PC-3 (cell line): ENCODE data around the gene CCDC86. TPM values are rescaled to one million over a fixed set of nuclear protein-coding genes. Genes with fewer than 3 reads are reported as not detected.

Experiments used
- ATAC-seq: fragments of 200-7000 bp; cut with Tn5 transposase; 2 replicates; pipeline ENCODE4 v1.9.1; 2020; ENCODE audit warnings: mild to moderate bottlenecking, moderate library complexity
- BruUV-seq: library from RNA; stranded (reverse); fragments of 400-500 nt; replicated peaks from 2 replicates; lab custom pipeline; 2021; lab: Mats Ljungman, UMichigan
- CTCF ChIA-PET: fragments of 300-600 bp; sonication (Branson Sonifier 250); formaldehyde crosslinking; loops from one replicate; lab custom pipeline; 2022; ENCODE audit warnings: antibody characterized with exemption; lab: Charles Lee
- POLR2A ChIA-PET: fragments of 300-600 bp; sonication (Branson Sonifier 250); formaldehyde crosslinking; loops from one replicate; lab custom pipeline; 2022; ENCODE audit warnings: antibody characterized with exemption; ENCODE audit not compliant: unreplicated experiment; lab: Charles Lee
- DNase-seq: peaks from one replicate; pipeline ENCODE4 v3.0.0-alpha.2; 2015
- H2AFZ ChIP-seq: fragments of 300-600 bp; sonication (generic); 2 replicates; pipeline ENCODE4 v1.6.0; 2016; ENCODE audit warnings: antibody characterized with exemption, low read length
- H3F3A ChIP-seq: fragments of 300-600 bp; sonication (generic); one replicate; pipeline ENCODE4 v1.6.0; 2017; ENCODE audit warnings: antibody characterized with exemption, low read length, control low read depth, mild to moderate bottlenecking; ENCODE audit not compliant: unreplicated experiment
- H3K27ac ChIP-seq: fragments of 300-600 bp; sonication (generic); 2 replicates; pipeline ENCODE4 v1.5.1; 2016; ENCODE audit warnings: mild to moderate bottlenecking, low read length
- H3K27me3 ChIP-seq: fragments of 300-600 bp; sonication (generic); 2 replicates; pipeline ENCODE4 v1.6.1; 2016; ENCODE audit warnings: low read length, mixed read lengths
- H3K36me3 ChIP-seq: fragments of 300-600 bp; sonication (generic); 2 replicates; pipeline ENCODE4 v1.6.1; 2016; ENCODE audit warnings: low read depth, mixed run types, low read length, mixed read lengths
- H3K4me1 ChIP-seq: fragments of 300-600 bp; sonication (generic); 2 replicates; pipeline ENCODE4 v1.5.1; 2016; ENCODE audit warnings: low read length; ENCODE audit not compliant: insufficient read depth
- H3K4me2 ChIP-seq: fragments of 300-600 bp; sonication (generic); 2 replicates; pipeline ENCODE4 v1.6.0; 2016; ENCODE audit warnings: low read length
- H3K4me3 ChIP-seq: fragments of 300-600 bp; sonication (generic); 2 replicates; pipeline ENCODE4 v1.5.1; 2016; ENCODE audit warnings: mild to moderate bottlenecking, low read length, mixed read lengths
- H3K79me2 ChIP-seq: fragments of 300-600 bp; sonication (generic); 2 replicates; pipeline ENCODE4 v1.6.1; 2017; ENCODE audit warnings: low read length, mixed read lengths
- H3K9ac ChIP-seq: fragments of 300-600 bp; sonication (generic); 2 replicates; pipeline ENCODE4 v1.6.0; 2016; ENCODE audit warnings: mild to moderate bottlenecking, low read length
- H3K9me2 ChIP-seq: fragments of 300-600 bp; sonication (generic); replicated peaks from 2 replicates; pipeline ENCODE4 v1.6.1; 2016; ENCODE audit warnings: mixed run types, low read length, mixed read lengths
- H3K9me3 ChIP-seq: fragments of 300-600 bp; sonication (generic); 2 replicates; pipeline ENCODE4 v1.6.1; 2016; ENCODE audit warnings: low read length, mixed read lengths
- H4K20me1 ChIP-seq: fragments of 300-600 bp; sonication (generic); 2 replicates; pipeline ENCODE4 v1.6.1; 2016; ENCODE audit warnings: low read length, mixed read lengths
- CTCF ChIP-seq: fragments of 300-600 bp; sonication (generic); conservative IDR thresholded peaks from 2 replicates; pipeline ENCODE4 v1.5.1; 2017; ENCODE audit warnings: antibody characterized with exemption, low read depth, mild to moderate bottlenecking, low read length
- EZH2 ChIP-seq: fragments of 300-600 bp; sonication (generic); IDR thresholded peaks from one replicate; pipeline ENCODE4 v1.6.1; 2017; ENCODE audit warnings: antibody characterized with exemption, mild to moderate bottlenecking, low read length; ENCODE audit not compliant: unreplicated experiment
- EZH2phosphoT487 ChIP-seq: fragments of 300-600 bp; sonication (generic); IDR thresholded peaks from 2 replicates; pipeline ENCODE4 v1.6.1; 2018; ENCODE audit warnings: mild to moderate bottlenecking, antibody characterized with exemption, low read length, borderline replicate concordance
- intact Hi-C: fragments of 100-400 bp; cut with micrococcal nuclease; formaldehyde crosslinking; loops from 2 replicates; pipeline ENCODE4 v1.9.0; 2023
- total RNA-seq: library from RNA; depleted of rRNA; stranded (reverse); fragments of >200 nt; gene quantifications from 2 replicates; pipeline ENCODE4 v1.2.3, GENCODE V29; 2014; rRNA removed

CCDC86 gene
- total RNA-seq, 1 experiment from 2014 or later: 67.9 TPM

- peak; percentile 97 for TF ChIP-seq CTCF
- TF ChIP-seq EZH2: no peak
- H4K20me1 ChIP-seq: peaks cover 27% of the 10 kb centered on the region
- no peak overlapping the region for H3K27ac ChIP-seq
These were observed 57.4 kb downstream of the CCDC86 start for GRCh38 chr11:60899046-60899936.

GRCh38 chr11:60899977-60900376 lies 58.1 kb downstream of the CCDC86 start:
- no TSS peak for BruUV-seq
- no peak overlapping the region for H2AFZ ChIP-seq
- H3K36me3 ChIP-seq: peaks cover 91% of the 10 kb centered on the region
- DNase-seq: no peak
- no peak overlapping the region for H3K27ac ChIP-seq
- H3K79me2 ChIP-seq: peaks cover 29% of the 10 kb centered on the region
- H3K9me3 ChIP-seq: no peaks in the 10 kb centered on the region
- H3K4me3 ChIP-seq: no peak overlapping the region
- no peak overlapping the region for H3K9ac ChIP-seq
- H3K4me2 ChIP-seq: no peak overlapping the region
- intact Hi-C loops: loop anchor here (1.0 kb wide), 2 partner anchors 69 to 125 kb away; no protein-coding TSS in a partner anchor
- H3K27me3 ChIP-seq: no peaks in the 10 kb centered on the region
- peaks cover 34% of the 10 kb centered on the region for H4K20me1 ChIP-seq
- peaks cover 12% of the 10 kb centered on the region for H3K4me1 ChIP-seq
- ATAC-seq: no peak
- ChIA-PET CTCF (interaction anchor here (0.5 to 1.6 kb wide), 11 partner anchors 12 to 282 kb away, joined by 3 to 29 read pairs (median 4); partner anchors contain the start of gene TMEM109), POLR2A (interaction anchor here (0.7 kb wide), 1 partner anchor 623 kb away, joined by 3 read pairs; no protein-coding TSS in a partner anchor)
- peaks cover 8% of the 10 kb centered on the region for H3F3A ChIP-seq
- no peak for TF ChIP-seq EZH2phosphoT487
- no peak for TF ChIP-seq CTCF
- no peak for TF ChIP-seq EZH2
- no peaks in the 10 kb centered on the region for H3K9me2 ChIP-seq

More at GRCh38 chr11:60899046-60899936, 57.4 kb downstream of the CCDC86 start:
- Histone ChIP-seq H3K27me3 (no peaks in the 10 kb centered on the region), H2AFZ (no peak overlapping the region), H3K9me3 (no peaks in the 10 kb centered on the region), H3K9ac (no peak overlapping the region), H3K4me3 (no peak overlapping the region), H3K9me2 (no peaks in the 10 kb centered on the region), H3K36me3 (peaks cover 97% of the 10 kb centered on the region), H3K79me2 (peaks cover 23% of the 10 kb centered on the region), H3K4me1 (peaks cover 5% of the 10 kb centered on the region), H3F3A (peaks cover 8% of the 10 kb centered on the region), H3K4me2 (no peak overlapping the region)
- BruUV-seq: no TSS peak
- peak; percentile 96 for ATAC-seq
- intact Hi-C loops: loop anchor here (1.0 kb wide), 2 partner anchors 68 to 124 kb away; no protein-coding TSS in a partner anchor
- CTCF ChIA-PET: interaction anchor here (0.5 to 1.6 kb wide), 11 partner anchors 11 to 283 kb away, joined by 3 to 29 read pairs (median 4); partner anchors contain the start of gene TMEM109
- POLR2A ChIA-PET: interaction anchor here (0.7 kb wide), 1 partner anchor 623 kb away, joined by 3 read pairs; no protein-coding TSS in a partner anchor
- DNase-seq: peak; percentile 89

Other genes with a start within 250 kb of the CCDC86 start
- not detected in 2 replicates for gene MS4A8, start 142.5 kb upstream of the CCDC86 start, total RNA-seq
- not detected in 2 replicates for gene MS4A18, start 117.4 kb upstream of the CCDC86 start, total RNA-seq
- not detected in 2 replicates for gene MS4A15, start 85.2 kb upstream of the CCDC86 start, total RNA-seq
- gene MS4A10, start 56.8 kb upstream of the CCDC86 start, total RNA-seq: not detected in 2 replicates
- gene PTGDR2, start 13.8 kb downstream of the CCDC86 start, total RNA-seq: 0.06 TPM in 1 of 2 replicates, not detected in the other
- not detected in 2 replicates for gene ZP1, start 25.4 kb downstream of the CCDC86 start, total RNA-seq
- 165 and 177 TPM in 2 replicates for gene PRPF19, start 64.5 kb downstream of the CCDC86 start, total RNA-seq
- gene TMEM109, start 72.0 kb downstream of the CCDC86 start, total RNA-seq: 165 and 202 TPM in 2 replicates
- gene TMEM132A, start 82.3 kb downstream of the CCDC86 start, total RNA-seq: 84.2 and 88.1 TPM in 2 replicates
- not detected in 2 replicates for gene SLC15A3, start 110.1 kb downstream of the CCDC86 start, total RNA-seq
- gene CD6, start 129.6 kb downstream of the CCDC86 start, total RNA-seq: not detected in 2 replicates